CD14-positive monocyte (primary cell): ENCODE measurements around the gene NOTO. TPM values are rescaled to one million over a fixed set of nuclear protein-coding genes. Genes with fewer than 3 reads are reported as not detected.

Experiments
- DNase-seq, 3 donors: peaks; one replicate each; pipeline ENCODE4 v3.0.0-alpha.2; 2011 to 2022
- H2AFZ ChIP-seq: 2 replicates; pipeline ENCODE4 v1.6.0; 2012; ENCODE audit warnings: mild to moderate bottlenecking, low read depth, low read length, inconsistent platforms; ENCODE audit not compliant: insufficient read depth, poor library complexity, severe bottlenecking
- H3K27ac ChIP-seq, 2 donors: 1 replicate in 1 of 2; 2 replicates in 1 of 2; pipeline ENCODE4 v1.5.1; 2012 to 2013; ENCODE audit warnings: low read length in 2 of 2, control low read depth in 1 of 2, inconsistent platforms in 1 of 2, low read depth in 1 of 2, mild to moderate bottlenecking in 1 of 2
- H3K27me3 ChIP-seq, 2 donors: one replicate each; pipeline versions ENCODE4 v1.6.0 to v1.6.1; 2011 to 2013; ENCODE audit warnings: low read length in 2 of 2; ENCODE audit not compliant: control insufficient read depth in 2 of 2, insufficient read depth in 2 of 2
- H3K36me3 ChIP-seq, 2 donors: replicated peaks in 1 of 2; 1 replicate in 1 of 2; 2 replicates in 1 of 2; pipeline versions ENCODE4 v1.5.1 to v1.6.1; 2012 to 2013; ENCODE audit warnings: low read length in 2 of 2, control low read depth in 1 of 2, inconsistent platforms in 1 of 2, mild to moderate bottlenecking in 1 of 2; ENCODE audit not compliant: insufficient read depth in 2 of 2, control insufficient read depth in 1 of 2
- H3K4me1 ChIP-seq, 2 donors: 1 replicate in 1 of 2; 2 replicates in 1 of 2; pipeline versions ENCODE4 v1.5.1 to v1.6.1; 2012 to 2013; ENCODE audit warnings: low read length in 2 of 2, control low read depth in 1 of 2, inconsistent platforms in 1 of 2, mild to moderate bottlenecking in 1 of 2, moderate library complexity in 1 of 2; ENCODE audit not compliant: insufficient read depth in 2 of 2, control insufficient read depth in 1 of 2
- H3K4me2 ChIP-seq: replicated peaks from 2 replicates; pipeline ENCODE3; 2012; ENCODE audit warnings: low read length, moderate library complexity, mild to moderate bottlenecking; ENCODE audit not compliant: poor library complexity, severe bottlenecking; ENCODE audit errors: extremely low read depth
- H3K4me3 ChIP-seq, 3 experiments: fragments of 200-600 bp in 1 of 3; sonication (generic) in 1 of 3; replicated peaks in 1 of 3; 1 replicate in 2 of 3; 2 replicates in 1 of 3; pipeline ENCODE4 v1.5.1; 2011 to 2013; ENCODE audit warnings: low read length in 3 of 3, mild to moderate bottlenecking in 3 of 3, control low read depth in 2 of 3, low read depth in 2 of 3, inconsistent platforms in 1 of 3, moderate library complexity in 1 of 3
- H3K79me2 ChIP-seq: 2 replicates; pipeline ENCODE4 v1.6.0; 2012; ENCODE audit warnings: mild to moderate bottlenecking, control low read depth, inconsistent platforms, low read length, moderate library complexity; ENCODE audit not compliant: insufficient read depth
- H3K9ac ChIP-seq: 2 replicates; pipeline ENCODE4 v1.6.0; 2017; ENCODE audit warnings: low read length, mild to moderate bottlenecking; ENCODE audit not compliant: insufficient read depth, poor library complexity, severe bottlenecking
- H3K9me3 ChIP-seq, 2 donors: replicated peaks in 1 of 2; 1 replicate in 1 of 2; 2 replicates in 1 of 2; pipeline versions ENCODE4 v1.5.1 to v1.6.1; 2012 to 2013; ENCODE audit warnings: low read length in 2 of 2, control low read depth in 1 of 2; ENCODE audit not compliant: control insufficient read depth in 1 of 2, insufficient read depth in 1 of 2
- H4K20me1 ChIP-seq: 2 replicates; pipeline ENCODE4 v1.6.0; 2012; ENCODE audit warnings: mild to moderate bottlenecking, low read length, control low read depth, moderate library complexity; ENCODE audit not compliant: insufficient read depth
- H3K27ac Mint-ChIP-seq, 7 donors: one replicate each; pipeline ENCODE4 v1.8.0; 2020; ENCODE audit warnings: mild to moderate bottlenecking in 7 of 7, mixed read lengths in 7 of 7, moderate library complexity in 6 of 7, inconsistent platforms in 2 of 7
- H3K27me3 Mint-ChIP-seq, 3 donors: one replicate each; pipeline ENCODE4 v1.8.0; 2021 to 2022; ENCODE audit warnings: low read depth in 3 of 3, mild to moderate bottlenecking in 3 of 3, mixed read lengths in 3 of 3, moderate library complexity in 3 of 3, inconsistent platforms in 1 of 3
- H3K36me3 Mint-ChIP-seq, 2 donors: one replicate each; pipeline ENCODE4 v1.8.0; 2020; ENCODE audit warnings: mixed read lengths in 2 of 2, inconsistent platforms in 1 of 2, mild to moderate bottlenecking in 1 of 2
- H3K4me1 Mint-ChIP-seq: one replicate; pipeline ENCODE4 v1.8.0; 2020; ENCODE audit warnings: mild to moderate bottlenecking, mixed read lengths
- H3K4me3 Mint-ChIP-seq, 2 donors: one replicate each; pipeline ENCODE4 v1.8.0; 2020; ENCODE audit warnings: mild to moderate bottlenecking in 2 of 2, mixed read lengths in 2 of 2, moderate library complexity in 1 of 2
- H3K9me3 Mint-ChIP-seq, 7 donors: one replicate each; pipeline ENCODE4 v1.8.0; 2020 to 2022; ENCODE audit warnings: mixed read lengths in 7 of 7, mild to moderate bottlenecking in 6 of 7, moderate library complexity in 6 of 7, inconsistent platforms in 2 of 7
- CTCF ChIP-seq: fragments of 200-600 bp; IDR thresholded peaks from one replicate; pipeline ENCODE4 v1.8.0; 2022; ENCODE audit warnings: antibody characterized with exemption, mild to moderate bottlenecking
- WGBS: methylation state at CpG from one replicate; pipeline ENCODE4 v1.1.5; 2013; ENCODE audit warnings: missing lambda C conversion rate; ENCODE audit not compliant: insufficient coverage; 5-methylcytosine and 5-hydroxymethylcytosine counted together
- intact Hi-C, 2 donors: fragments of 100-400 bp; cut with micrococcal nuclease; formaldehyde crosslinking; loops; one replicate each; pipeline versions ENCODE4 v1.15.0 to v1.15.1; 2023
- polyA plus RNA-seq, 3 donors: library from polyadenylated mRNA; depleted of rRNA in 1 of 3; unstranded in 2 of 3; stranded (reverse) in 1 of 3; fragments of 300-500 nt in 2 of 3; fragments of >200 nt in 1 of 3; fragmentation: Illumina TruSeq in 2 of 3; gene quantifications; 1 replicate in 2 of 3; 2 replicates in 1 of 3; pipeline ENCODE4 v1.2.3, GENCODE V29; 2012 to 2021

The NOTO gene
- polyA plus RNA-seq, 3 donors, result not detected

- Mint-ChIP-seq H3K27me3 (peaks cover 17 to 31% (median 29%) of the 10 kb centered on the region in 3 donors), H3K36me3 (no peaks in the 10 kb centered on the region)
- intact Hi-C loops, result no loop called here
These were observed 16.4 kb upstream of the NOTO start for GRCh38 chr2:73185965-73186364.

GRCh38 chr2:73187549-73187948, 14.8 kb upstream of the NOTO start:
- H3K9me3 ChIP-seq, result no peaks in the 10 kb centered on the region
- Mint-ChIP-seq H3K4me3 (no peak overlapping the region), H3K9me3 (peaks cover 0 to 12% (median 8%) of the 10 kb centered on the region in 7 donors), H3K27ac (no peak overlapping the region), H3K27me3 (peaks cover 13 to 33% (median 21%) of the 10 kb centered on the region in 3 donors), H3K4me1 (no peaks in the 10 kb centered on the region), H3K36me3 (no peaks in the 10 kb centered on the region)
- intact Hi-C loops, result no loop called here
- H3K4me1 ChIP-seq, result no peaks in the 10 kb centered on the region
- H3K36me3 ChIP-seq, result no peaks in the 10 kb centered on the region
- no peaks in the 10 kb centered on the region for H4K20me1 ChIP-seq
- H3K9ac ChIP-seq, result no peak overlapping the region
- no peak overlapping the region for H2AFZ ChIP-seq
- DNase-seq, result no peak
- no peak for TF ChIP-seq CTCF
- H3K79me2 ChIP-seq, result no peaks in the 10 kb centered on the region
- no CpG with 5 or more reads among the region's 2 CpGs for whole genome bisulfite sequencing
- no peak overlapping the region for H3K4me3 ChIP-seq
- H3K27ac ChIP-seq, result no peak overlapping the region
- H3K27me3 ChIP-seq, result no peaks in the 10 kb centered on the region
- no peak overlapping the region for H3K4me2 ChIP-seq

More at GRCh38 chr2:73185965-73186364, 16.4 kb upstream of the NOTO start:
- Histone ChIP-seq H3K79me2 (no peaks in the 10 kb centered on the region), H3K4me3 (no peak overlapping the region), H3K27me3 (no peaks in the 10 kb centered on the region), H4K20me1 (no peaks in the 10 kb centered on the region), H3K4me2 (no peak overlapping the region), H3K27ac (no peak overlapping the region), H3K9me3 (no peaks in the 10 kb centered on the region), H3K4me1 (no peaks in the 10 kb centered on the region), H3K36me3 (no peaks in the 10 kb centered on the region), H2AFZ (no peak overlapping the region), H3K9ac (no peak overlapping the region)
- H3K9me3 Mint-ChIP-seq, result peaks cover 0 to 12% (median 8%) of the 10 kb centered on the region in 7 donors
- TF ChIP-seq CTCF, result no peak
- H3K4me1 Mint-ChIP-seq, result no peaks in the 10 kb centered on the region
- DNase-seq, result no peak
- no peak overlapping the region for H3K27ac Mint-ChIP-seq
- no peak overlapping the region for H3K4me3 Mint-ChIP-seq
- WGBS, result 100% methylated on average over 1 of the region's 2 CpGs
